Measurements from ENCODE around the gene LYPD3. TPM values are rescaled to one million over a fixed set of nuclear protein-coding genes. Genes with fewer than 3 reads are reported as not detected.

Gene LYPD3
- total and polyA plus RNA-seq, 2 donors (not counting 3 experiments of a cell fraction or from before 2014, with no cell fraction given): 0.52 TPM; not detected in 1

GRCh38 chr19:43429395-43429794, 36.0 kb downstream of the LYPD3 start:
- no peaks in the 10 kb centered on the region for H4K20me1 ChIP-seq (replicated peaks; ENCODE audit: control insufficient read depth, extremely low read depth, insufficient read depth, low read length)
- no peak overlapping the region for H3K9ac ChIP-seq (replicated peaks; ENCODE audit: extremely low read depth, insufficient read depth, low read length)
- no TSS peak for BruUV-seq (replicated peaks)
- intact Hi-C loops (cut with micrococcal nuclease) (no loop called here), dilution Hi-C loops (cut with MboI; ENCODE audit: extremely low pct_ligation_motif_present, low sequenced_read_pairs) (no loop called here)
- DNase-seq (ENCODE audit: low read depth, low spot score) (no peak), FAIRE-seq (no peak)
- no peak overlapping the region for H3K4me2 ChIP-seq (ENCODE audit: insufficient read depth, low read length)
- no peaks in the 10 kb centered on the region for H3K27me3 ChIP-seq (ENCODE audit: control insufficient read depth in 2 of 2, insufficient read depth in 2 of 2, low read length in 2 of 2)
- no peak overlapping the region for H3K27ac ChIP-seq (ENCODE audit: insufficient read depth, low read depth, low read length)
- ChIA-PET POLR2A (no interaction called here), CTCF (interaction anchor here (1.7 kb wide), 1 partner anchor 17 kb away, joined by 6 read pairs; no protein-coding TSS in a partner anchor)
- no peaks in the 10 kb centered on the region for H3K9me3 ChIP-seq (replicated peaks; ENCODE audit: control insufficient read depth, insufficient read depth, low read length)
- TF ChIP-seq MAX (IDR thresholded peaks at IDR 0.05; ENCODE audit: insufficient read depth, insufficient read length) (no peak), POLR2AphosphoS5 (IDR thresholded peaks at IDR 0.05; ENCODE audit: insufficient read depth, low read depth, low read length) (no peak)
- no peaks in the 10 kb centered on the region for H3K36me3 ChIP-seq (ENCODE audit: control insufficient read depth in 2 of 2, extremely low read depth in 1 of 2, insufficient read depth in 2 of 2, low read length in 2 of 2)
- no peak overlapping the region for H3K4me3 ChIP-seq (replicated peaks in 1 of 3; ENCODE audit: insufficient read depth in 1 of 3, low read depth in 1 of 3, low read length in 3 of 3)
- H3K4me1 ChIP-seq (ENCODE audit: control insufficient read depth, extremely low read depth, insufficient read depth, low read length): peaks cover 2% of the 10 kb centered on the region
- no peaks in the 10 kb centered on the region for H3K9me1 ChIP-seq (replicated peaks; ENCODE audit: control insufficient read depth, extremely low read depth, insufficient read depth, low read length)
- no peak overlapping the region for H2AFZ ChIP-seq (ENCODE audit: low read depth, low read length)
- H3K79me2 ChIP-seq (ENCODE audit: control insufficient read depth, insufficient read depth, low read length): no peaks in the 10 kb centered on the region

GRCh38 chr19:43425567-43426392, 39.6 kb downstream of the LYPD3 start:
- CTCF ChIA-PET: interaction anchor here (0.7 to 1.6 kb wide), 6 partner anchors 9 to 791 kb away, joined by 3 to 5 read pairs (median 4); no protein-coding TSS in a partner anchor
- DNase-seq (ENCODE audit: low read depth, low spot score) (no peak), FAIRE-seq (peak; percentile 55)
- no peaks in the 10 kb centered on the region for H3K36me3 ChIP-seq (ENCODE audit: control insufficient read depth in 2 of 2, extremely low read depth in 1 of 2, insufficient read depth in 2 of 2, low read length in 2 of 2)
- no peaks in the 10 kb centered on the region for H3K27me3 ChIP-seq (ENCODE audit: control insufficient read depth in 2 of 2, insufficient read depth in 2 of 2, low read length in 2 of 2)
- H3K4me3 ChIP-seq (replicated peaks in 1 of 3; ENCODE audit: insufficient read depth in 1 of 3, low read depth in 1 of 3, low read length in 3 of 3): no peak overlapping the region
- peaks cover 2% of the 10 kb centered on the region for H3K4me1 ChIP-seq (ENCODE audit: control insufficient read depth, extremely low read depth, insufficient read depth, low read length)
- no TSS peak for BruUV-seq (replicated peaks)
- no peak overlapping the region for H3K9ac ChIP-seq (replicated peaks; ENCODE audit: extremely low read depth, insufficient read depth, low read length)
- H3K27ac ChIP-seq (ENCODE audit: insufficient read depth, low read depth, low read length): no peak overlapping the region
- TF ChIP-seq CTCF (IDR thresholded peaks at IDR 0.05; ENCODE audit: extremely low read depth in 1 of 2, insufficient read depth in 1 of 2, low read depth in 1 of 2, low read length in 2 of 2): peak in 1 of 2 donors; percentile 34
- no peak for TF ChIP-seq FOS (IDR thresholded peaks at IDR 0.05; ENCODE audit: borderline replicate concordance, insufficient read depth, low read length)
- intact Hi-C loops (cut with micrococcal nuclease) (no loop called here), dilution Hi-C loops (cut with MboI; ENCODE audit: extremely low pct_ligation_motif_present, low sequenced_read_pairs) (no loop called here)
- H3K9me1 ChIP-seq (replicated peaks; ENCODE audit: control insufficient read depth, extremely low read depth, insufficient read depth, low read length): no peaks in the 10 kb centered on the region
- no peaks in the 10 kb centered on the region for H4K20me1 ChIP-seq (replicated peaks; ENCODE audit: control insufficient read depth, extremely low read depth, insufficient read depth, low read length)
- H3K9me3 ChIP-seq (replicated peaks; ENCODE audit: control insufficient read depth, insufficient read depth, low read length): no peaks in the 10 kb centered on the region
- POLR2A ChIA-PET: no interaction called here
- H3K4me2 ChIP-seq (ENCODE audit: insufficient read depth, low read length): no peak overlapping the region
- H2AFZ ChIP-seq (ENCODE audit: low read depth, low read length): no peak overlapping the region
- H3K79me2 ChIP-seq (ENCODE audit: control insufficient read depth, insufficient read depth, low read length): no peaks in the 10 kb centered on the region

All from endothelial cell of umbilical vein (primary cell).